Hepatic stellate cell (primary cell): ENCODE data around the gene TMEM183A.

Source experiments
- DNase-seq: peaks from one replicate; pipeline ENCODE4 v3.0.0; 2011; ENCODE audit warnings: low spot score

Gene TMEM183A

GRCh38 chr1:203069030-203069747 is 62.0 kb downstream of the TMEM183A start:
- no peak for DNase-seq

- DNase-seq: no peak
These were observed 64.9 kb downstream of the TMEM183A start for GRCh38 chr1:203072002-203072602.

- no peak for DNase-seq
These were observed 65.7 kb downstream of the TMEM183A start for GRCh38 chr1:203072911-203073310.

GRCh38 chr1:203073469-203073868 is 66.3 kb downstream of the TMEM183A start:
- no peak for DNase-seq
